Fibroblast of lung (primary cell): Measurements from ENCODE around the gene MMRN2. TPM values are rescaled to one million over a fixed set of nuclear protein-coding genes. Genes with fewer than 3 reads are reported as not detected.
A peak's percentile ranks its signal among the peaks of the same experiment; 100 is the strongest.

ENCODE experiments used
- DNase-seq, 2 donors: peaks; one replicate each; pipeline versions ENCODE4 v3.0.0 to v3.0.0-alpha.2; 2010; ENCODE audit warnings: low read depth in 2 of 2
- H2AFZ ChIP-seq: 2 replicates; pipeline ENCODE4 v1.5.1; 2012; ENCODE audit warnings: low read length, control low read depth, inconsistent platforms
- H3K27ac ChIP-seq: 2 replicates; pipeline ENCODE4 v1.5.1; 2011; ENCODE audit warnings: low read length, control low read depth; ENCODE audit not compliant: insufficient read depth
- H3K27me3 ChIP-seq: 2 replicates; pipeline ENCODE4 v1.5.1; 2011; ENCODE audit warnings: mild to moderate bottlenecking, low read length; ENCODE audit not compliant: control insufficient read depth, insufficient read depth
- H3K36me3 ChIP-seq: 2 replicates; pipeline ENCODE4 v1.5.1; 2011; ENCODE audit warnings: low read length; ENCODE audit not compliant: control insufficient read depth, insufficient read depth
- H3K4me1 ChIP-seq: 2 replicates; pipeline ENCODE4 v1.5.1; 2011; ENCODE audit warnings: low read length; ENCODE audit not compliant: control insufficient read depth, insufficient read depth; ENCODE audit errors: extremely low read depth
- H3K4me2 ChIP-seq: 2 replicates; pipeline ENCODE4 v1.5.1; 2011; ENCODE audit warnings: low read length, control low read depth; ENCODE audit not compliant: insufficient read depth; ENCODE audit errors: extremely low read depth
- H3K4me3 ChIP-seq, 4 experiments: fragments of 200-600 bp in 1 of 4; sonication (generic) in 1 of 4; replicated peaks in 1 of 4; 2 replicates each; pipeline ENCODE4 v1.5.1; 2011 to 2016; ENCODE audit warnings: low read length in 4 of 4, low read depth in 3 of 4, mild to moderate bottlenecking in 3 of 4, control low read depth in 2 of 4, inconsistent platforms in 1 of 4, mixed read lengths in 1 of 4; ENCODE audit not compliant: insufficient read depth in 1 of 4; ENCODE audit errors: control extremely low read depth in 1 of 4
- H3K79me2 ChIP-seq: 2 replicates; pipeline ENCODE4 v1.5.1; 2012; ENCODE audit warnings: mild to moderate bottlenecking, low read length, inconsistent platforms; ENCODE audit not compliant: control insufficient read depth, insufficient read depth
- H3K9ac ChIP-seq: 2 replicates; pipeline ENCODE4 v1.5.1; 2011; ENCODE audit warnings: mild to moderate bottlenecking, low read length, control low read depth; ENCODE audit not compliant: insufficient read depth
- H3K9me3 ChIP-seq: 2 replicates; pipeline ENCODE4 v1.5.1; 2012; ENCODE audit warnings: low read depth, low read length; ENCODE audit not compliant: control insufficient read depth, insufficient read depth
- H4K20me1 ChIP-seq: 2 replicates; pipeline ENCODE4 v1.5.1; 2011; ENCODE audit warnings: low read length; ENCODE audit not compliant: control insufficient read depth, insufficient read depth; ENCODE audit errors: extremely low read depth
- EZH2 ChIP-seq: IDR thresholded peaks from 2 replicates; pipeline ENCODE4 v1.5.1; 2012; ENCODE audit warnings: low read length, control low read depth, mild to moderate bottlenecking; ENCODE audit errors: missing control alignments
- polyA plus RNA-seq, 2 donors: library from polyadenylated mRNA; depleted of rRNA in 1 of 2; stranded (reverse) in 1 of 2; unstranded in 1 of 2; fragments of >200 nt; gene quantifications; 2 replicates each; pipeline ENCODE4 v1.2.1, GENCODE V29; 2011 to 2012; ENCODE audit warnings: missing spikeins in 1 of 2
- total RNA-seq: library from RNA; depleted of rRNA; stranded (reverse); fragments of >200 nt; gene quantifications from 2 replicates; pipeline ENCODE4 v1.2.1, GENCODE V29; 2014
- TF ChIP-seq, protein P1 (sequence below), 2 donors: IDR thresholded peaks in 1 of 2; conservative IDR thresholded peaks in 1 of 2; 1 replicate in 1 of 2; 2 replicates in 1 of 2; pipeline ENCODE4 v1.5.1; 2011 to 2012; ENCODE audit warnings: low read length in 2 of 2, control low read depth in 1 of 2, inconsistent platforms in 1 of 2, low read depth in 1 of 2, mild to moderate bottlenecking in 1 of 2

MMRN2 gene
- total and polyA plus RNA-seq, 2 donors (not counting 1 experiment from before 2014, with no cell fraction given): 1.5 to 2.1 TPM

DNA sequence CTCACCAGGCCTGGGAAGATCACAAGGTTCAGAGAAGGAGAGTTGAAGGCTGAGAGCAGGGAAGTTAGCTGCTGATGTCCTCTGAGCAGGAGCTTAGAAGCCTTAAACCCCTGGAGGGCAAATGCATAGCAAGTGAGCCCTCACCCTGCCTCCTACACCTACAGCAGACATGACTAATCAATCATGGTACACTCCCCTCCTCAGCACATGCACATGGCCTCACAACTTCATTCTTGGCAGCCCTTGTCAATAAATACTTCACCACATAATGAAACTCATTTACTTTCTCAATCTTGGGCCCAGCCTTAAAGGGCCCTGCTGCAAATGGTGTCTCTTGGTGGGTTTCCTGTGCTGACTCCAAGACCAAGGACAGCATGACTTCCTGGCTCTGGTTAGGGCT, 12.9 kb downstream of the MMRN2 start:
- H3K27ac ChIP-seq: no peak overlapping the region
- H4K20me1 ChIP-seq: no peaks in the 10 kb centered on the region
- H3K79me2 ChIP-seq: no peaks in the 10 kb centered on the region
- H3K4me3 ChIP-seq: no peak overlapping the region
- no peaks in the 10 kb centered on the region for H3K27me3 ChIP-seq
- no peaks in the 10 kb centered on the region for H3K36me3 ChIP-seq
- no peaks in the 10 kb centered on the region for H3K9me3 ChIP-seq
- H3K4me1 ChIP-seq: no peaks in the 10 kb centered on the region
- DNase-seq: peak in 1 of 2 donors; percentile 32
- H3K4me2 ChIP-seq: no peak overlapping the region
- H3K9ac ChIP-seq: no peak overlapping the region
- H2AFZ ChIP-seq: no peak overlapping the region
- no peak for TF ChIP-seq EZH2
- TF ChIP-seq, protein P1, sequence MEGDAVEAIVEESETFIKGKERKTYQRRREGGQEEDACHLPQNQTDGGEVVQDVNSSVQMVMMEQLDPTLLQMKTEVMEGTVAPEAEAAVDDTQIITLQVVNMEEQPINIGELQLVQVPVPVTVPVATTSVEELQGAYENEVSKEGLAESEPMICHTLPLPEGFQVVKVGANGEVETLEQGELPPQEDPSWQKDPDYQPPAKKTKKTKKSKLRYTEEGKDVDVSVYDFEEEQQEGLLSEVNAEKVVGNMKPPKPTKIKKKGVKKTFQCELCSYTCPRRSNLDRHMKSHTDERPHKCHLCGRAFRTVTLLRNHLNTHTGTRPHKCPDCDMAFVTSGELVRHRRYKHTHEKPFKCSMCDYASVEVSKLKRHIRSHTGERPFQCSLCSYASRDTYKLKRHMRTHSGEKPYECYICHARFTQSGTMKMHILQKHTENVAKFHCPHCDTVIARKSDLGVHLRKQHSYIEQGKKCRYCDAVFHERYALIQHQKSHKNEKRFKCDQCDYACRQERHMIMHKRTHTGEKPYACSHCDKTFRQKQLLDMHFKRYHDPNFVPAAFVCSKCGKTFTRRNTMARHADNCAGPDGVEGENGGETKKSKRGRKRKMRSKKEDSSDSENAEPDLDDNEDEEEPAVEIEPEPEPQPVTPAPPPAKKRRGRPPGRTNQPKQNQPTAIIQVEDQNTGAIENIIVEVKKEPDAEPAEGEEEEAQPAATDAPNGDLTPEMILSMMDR (conservative IDR thresholded peaks at IDR 0.05 in 1 of 2, IDR thresholded peaks at IDR 0.05 in 1 of 2; ENCODE audit: low read depth in 1 of 2, low read length in 2 of 2): no peak

DNA sequence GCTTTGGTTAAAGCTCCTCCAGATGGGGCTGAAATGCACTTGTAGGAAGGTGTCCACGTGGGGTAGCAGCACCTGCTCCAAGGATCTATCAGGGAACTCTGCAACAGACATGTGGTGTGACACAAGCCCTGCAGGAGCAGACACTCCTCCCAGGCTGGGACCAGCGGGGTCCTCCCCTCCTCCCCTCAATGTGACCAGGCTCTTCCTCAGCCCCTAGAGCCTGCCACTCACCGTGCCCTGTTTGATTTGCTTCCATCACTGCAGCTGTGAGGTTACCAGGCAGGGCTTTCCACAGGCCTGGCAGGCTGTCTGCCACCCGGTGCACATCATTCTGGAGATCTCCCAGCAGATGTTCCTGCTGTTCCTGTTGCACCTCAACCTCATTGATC, 13.4 kb downstream of the MMRN2 start:
- TF ChIP-seq, protein P1 (conservative IDR thresholded peaks at IDR 0.05 in 1 of 2, IDR thresholded peaks at IDR 0.05 in 1 of 2; ENCODE audit: low read depth in 1 of 2, low read length in 2 of 2): no peak
- TF ChIP-seq EZH2: no peak
- no peak overlapping the region for H3K4me2 ChIP-seq
- no peaks in the 10 kb centered on the region for H3K4me1 ChIP-seq

DNA sequence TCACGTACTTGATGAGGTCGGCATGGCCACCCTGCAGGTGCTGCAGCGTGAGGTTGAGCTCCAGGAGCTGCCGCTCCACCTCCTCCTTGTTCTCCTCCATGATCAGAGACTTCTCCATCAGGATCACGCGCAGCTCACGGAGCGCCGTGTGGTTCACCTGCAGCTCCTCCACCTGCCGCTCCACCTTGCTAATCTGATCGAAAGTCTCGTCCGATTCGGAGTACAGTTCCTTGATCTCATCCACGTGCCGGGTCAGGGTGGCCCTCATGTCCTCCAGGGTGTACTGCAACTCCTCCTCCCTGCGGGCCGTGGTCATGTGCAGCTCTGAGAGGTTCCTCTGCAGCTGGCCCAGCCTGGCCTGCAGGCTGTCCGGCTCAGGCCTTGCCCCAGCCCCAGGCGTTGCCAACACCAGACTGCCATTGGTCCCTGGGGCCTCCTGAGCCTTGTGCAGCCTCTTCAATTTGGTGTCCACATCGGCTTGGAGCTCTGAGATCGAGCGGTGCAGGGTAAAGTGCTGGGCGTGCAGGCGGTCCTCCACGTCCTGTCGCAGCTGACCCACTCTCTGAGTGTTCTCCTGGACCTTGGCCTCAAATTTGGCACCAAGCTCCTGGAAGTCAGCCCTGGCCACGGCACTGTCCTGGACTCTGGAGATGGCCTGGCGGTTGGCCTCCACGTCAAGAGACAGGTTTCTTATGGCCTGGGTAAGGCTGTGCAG, 13.9 kb downstream of the MMRN2 start:
- Histone ChIP-seq H3K36me3 (no peaks in the 10 kb centered on the region), H3K9ac (no peak overlapping the region), H2AFZ (no peak overlapping the region), H3K4me2 (no peak overlapping the region), H3K79me2 (no peaks in the 10 kb centered on the region), H3K27ac (no peak overlapping the region), H3K9me3 (no peaks in the 10 kb centered on the region), H3K4me3 (no peak overlapping the region), H4K20me1 (no peaks in the 10 kb centered on the region), H3K27me3 (no peaks in the 10 kb centered on the region), H3K4me1 (no peaks in the 10 kb centered on the region)
- TF ChIP-seq EZH2: no peak
- TF ChIP-seq, protein P1 (conservative IDR thresholded peaks at IDR 0.05 in 1 of 2, IDR thresholded peaks at IDR 0.05 in 1 of 2; ENCODE audit: low read depth in 1 of 2, low read length in 2 of 2): no peak
- no peak for DNase-seq

More for the DNA sequence above, 13.4 kb downstream of the MMRN2 start:
- Histone ChIP-seq H3K9ac (no peak overlapping the region), H3K4me3 (no peak overlapping the region), H3K79me2 (no peaks in the 10 kb centered on the region), H3K27me3 (no peaks in the 10 kb centered on the region), H3K27ac (no peak overlapping the region), H4K20me1 (no peaks in the 10 kb centered on the region), H2AFZ (no peak overlapping the region), H3K36me3 (no peaks in the 10 kb centered on the region), H3K9me3 (no peaks in the 10 kb centered on the region)
- DNase-seq: no peak
